ENCODE data around the gene SF3B2.

SF3B2 gene

DNA sequence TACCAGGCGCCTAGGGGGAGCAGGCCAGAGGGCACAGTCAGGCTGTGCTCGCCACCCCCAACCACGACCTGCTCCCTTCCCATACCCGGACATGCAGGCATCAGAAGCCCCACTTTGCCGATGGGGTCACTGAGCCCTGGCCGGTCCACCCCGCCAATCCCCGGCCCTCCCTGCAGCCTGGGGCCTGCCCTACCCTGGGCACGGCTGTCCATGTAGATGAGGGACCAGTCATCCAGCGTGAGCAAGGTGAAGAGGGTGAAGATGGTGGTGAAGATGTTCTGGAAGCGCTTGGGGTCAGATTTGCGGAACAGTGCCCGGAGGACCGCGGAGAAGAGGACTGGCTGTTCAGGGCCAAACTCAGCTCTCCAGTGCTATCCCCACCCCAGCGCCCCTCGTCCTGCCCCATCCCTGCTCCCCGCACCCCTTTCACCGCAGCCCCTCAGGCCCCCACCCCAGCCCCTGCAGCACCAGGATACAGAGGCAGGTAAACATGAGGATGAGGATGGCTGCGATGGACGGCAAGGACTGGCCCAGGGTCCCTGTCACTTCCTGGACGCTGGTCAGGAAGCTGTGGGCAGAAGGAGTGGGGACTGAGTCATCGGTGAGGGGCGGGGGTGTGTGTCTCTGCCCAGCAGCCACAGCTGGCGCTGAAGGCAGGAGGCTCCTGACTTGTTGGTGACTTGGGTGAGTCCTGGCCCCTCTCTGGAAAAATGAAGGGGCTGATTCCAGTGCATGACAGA lies 31.4 kb upstream of the SF3B2 start:
- TF ChIP-seq FOXP2 (optimal IDR thresholded peaks at IDR 0.05; ENCODE audit: borderline replicate concordance, extremely low read depth, extremely low read length, insufficient read depth) (peak; percentile 56), SIN3A (IDR thresholded peaks at IDR 0.05; ENCODE audit: borderline replicate concordance, insufficient read depth, low read length) (no peak)

DNA sequence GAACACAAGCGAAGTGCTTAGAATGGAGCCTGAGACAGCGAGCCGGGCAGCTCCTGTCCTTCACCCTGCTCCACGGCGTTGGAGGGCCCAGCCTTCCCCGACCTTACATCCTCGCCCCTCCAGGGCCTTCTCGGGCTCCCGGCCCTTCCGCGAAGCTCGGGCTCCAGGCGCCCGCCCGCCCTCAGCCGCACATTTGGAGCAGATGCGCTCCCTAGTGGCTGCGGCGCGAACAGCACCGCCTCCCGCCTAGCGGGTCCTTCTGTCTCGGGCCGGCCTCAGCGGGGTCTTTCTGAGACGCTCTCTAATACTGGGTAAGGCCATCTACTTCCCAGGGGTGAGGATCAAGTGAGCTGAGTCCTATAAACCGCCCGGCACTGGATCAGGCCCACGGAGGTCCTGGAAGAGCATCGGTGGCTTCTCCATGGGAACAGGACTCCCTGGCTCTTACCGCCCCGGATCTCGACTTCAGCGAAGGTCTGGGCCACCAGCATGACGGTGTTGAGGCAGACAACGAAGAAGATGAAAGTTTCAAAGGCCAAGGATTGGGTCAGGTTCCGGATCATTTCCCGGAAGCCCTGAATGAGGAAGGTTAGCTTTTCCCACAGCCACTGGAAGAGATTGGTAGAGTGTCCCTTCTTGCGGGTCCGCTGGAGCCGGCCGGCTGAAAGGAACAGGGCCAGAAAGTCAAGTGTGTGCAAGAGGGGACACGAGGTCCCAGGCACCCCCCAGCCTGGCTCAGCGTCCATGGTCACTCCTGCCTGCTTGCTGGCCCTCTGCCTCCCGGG lies 29.6 kb upstream of the SF3B2 start:
- TF ChIP-seq SIN3A (IDR thresholded peaks at IDR 0.05; ENCODE audit: borderline replicate concordance, insufficient read depth, low read length) (no peak), FOXP2 (optimal IDR thresholded peaks at IDR 0.05; ENCODE audit: borderline replicate concordance, extremely low read depth, extremely low read length, insufficient read depth) (no peak), TAF1 (IDR thresholded peaks at IDR 0.05; ENCODE audit: borderline replicate concordance, insufficient read depth, low read length) (no peak), POLR2AphosphoS5 (IDR thresholded peaks at IDR 0.05; ENCODE audit: low read depth, low read length) (no peak)
- TF ChIP-seq, protein P1, sequence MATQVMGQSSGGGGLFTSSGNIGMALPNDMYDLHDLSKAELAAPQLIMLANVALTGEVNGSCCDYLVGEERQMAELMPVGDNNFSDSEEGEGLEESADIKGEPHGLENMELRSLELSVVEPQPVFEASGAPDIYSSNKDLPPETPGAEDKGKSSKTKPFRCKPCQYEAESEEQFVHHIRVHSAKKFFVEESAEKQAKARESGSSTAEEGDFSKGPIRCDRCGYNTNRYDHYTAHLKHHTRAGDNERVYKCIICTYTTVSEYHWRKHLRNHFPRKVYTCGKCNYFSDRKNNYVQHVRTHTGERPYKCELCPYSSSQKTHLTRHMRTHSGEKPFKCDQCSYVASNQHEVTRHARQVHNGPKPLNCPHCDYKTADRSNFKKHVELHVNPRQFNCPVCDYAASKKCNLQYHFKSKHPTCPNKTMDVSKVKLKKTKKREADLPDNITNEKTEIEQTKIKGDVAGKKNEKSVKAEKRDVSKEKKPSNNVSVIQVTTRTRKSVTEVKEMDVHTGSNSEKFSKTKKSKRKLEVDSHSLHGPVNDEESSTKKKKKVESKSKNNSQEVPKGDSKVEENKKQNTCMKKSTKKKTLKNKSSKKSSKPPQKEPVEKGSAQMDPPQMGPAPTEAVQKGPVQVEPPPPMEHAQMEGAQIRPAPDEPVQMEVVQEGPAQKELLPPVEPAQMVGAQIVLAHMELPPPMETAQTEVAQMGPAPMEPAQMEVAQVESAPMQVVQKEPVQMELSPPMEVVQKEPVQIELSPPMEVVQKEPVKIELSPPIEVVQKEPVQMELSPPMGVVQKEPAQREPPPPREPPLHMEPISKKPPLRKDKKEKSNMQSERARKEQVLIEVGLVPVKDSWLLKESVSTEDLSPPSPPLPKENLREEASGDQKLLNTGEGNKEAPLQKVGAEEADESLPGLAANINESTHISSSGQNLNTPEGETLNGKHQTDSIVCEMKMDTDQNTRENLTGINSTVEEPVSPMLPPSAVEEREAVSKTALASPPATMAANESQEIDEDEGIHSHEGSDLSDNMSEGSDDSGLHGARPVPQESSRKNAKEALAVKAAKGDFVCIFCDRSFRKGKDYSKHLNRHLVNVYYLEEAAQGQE (IDR thresholded peaks at IDR 0.05; ENCODE audit: insufficient read depth in 1 of 2, low read depth in 2 of 2, low read length in 2 of 2): no peak

DNA sequence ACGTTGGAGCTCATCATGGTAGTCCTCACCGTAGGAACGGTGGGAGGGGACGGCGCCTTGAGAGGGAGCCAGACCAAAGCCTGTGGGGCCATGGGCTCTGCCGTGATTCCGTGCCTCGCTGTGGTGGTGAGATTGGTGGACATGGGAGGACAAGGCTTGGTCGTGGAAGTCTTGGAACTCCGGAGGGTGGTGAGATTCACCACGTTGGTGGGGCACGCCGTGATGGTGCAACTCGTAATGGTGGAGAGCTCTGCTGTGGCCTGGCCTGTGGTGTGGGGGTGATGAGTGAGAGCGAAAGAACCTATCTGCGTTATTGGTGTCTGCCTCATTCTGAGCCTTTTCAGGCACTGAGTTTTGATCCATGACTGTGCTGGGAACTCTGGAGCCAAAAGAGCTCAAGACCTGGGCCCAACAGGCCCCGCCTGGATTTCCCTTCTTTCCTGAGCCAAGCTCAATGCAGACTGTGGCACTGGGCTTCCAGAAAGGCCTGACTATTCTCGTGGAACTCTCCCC lies 26.1 kb upstream of the SF3B2 start, which contains the start of gene CATSPER1:
CATSPER1 (minus strand) TSS at position 463 of the 513 bp plus-strand sequence; CDS start at position 363, 100 bp downstream.
- TF ChIP-seq TAF1 (IDR thresholded peaks at IDR 0.05; ENCODE audit: borderline replicate concordance, insufficient read depth, low read length) (no peak), SIN3A (IDR thresholded peaks at IDR 0.05; ENCODE audit: borderline replicate concordance, insufficient read depth, low read length) (no peak), FOXP2 (optimal IDR thresholded peaks at IDR 0.05; ENCODE audit: borderline replicate concordance, extremely low read depth, extremely low read length, insufficient read depth) (no peak), POLR2AphosphoS5 (IDR thresholded peaks at IDR 0.05; ENCODE audit: low read depth, low read length) (no peak)
- TF ChIP-seq, protein P1 (IDR thresholded peaks at IDR 0.05; ENCODE audit: insufficient read depth in 1 of 2, low read depth in 2 of 2, low read length in 2 of 2): no peak

DNA sequence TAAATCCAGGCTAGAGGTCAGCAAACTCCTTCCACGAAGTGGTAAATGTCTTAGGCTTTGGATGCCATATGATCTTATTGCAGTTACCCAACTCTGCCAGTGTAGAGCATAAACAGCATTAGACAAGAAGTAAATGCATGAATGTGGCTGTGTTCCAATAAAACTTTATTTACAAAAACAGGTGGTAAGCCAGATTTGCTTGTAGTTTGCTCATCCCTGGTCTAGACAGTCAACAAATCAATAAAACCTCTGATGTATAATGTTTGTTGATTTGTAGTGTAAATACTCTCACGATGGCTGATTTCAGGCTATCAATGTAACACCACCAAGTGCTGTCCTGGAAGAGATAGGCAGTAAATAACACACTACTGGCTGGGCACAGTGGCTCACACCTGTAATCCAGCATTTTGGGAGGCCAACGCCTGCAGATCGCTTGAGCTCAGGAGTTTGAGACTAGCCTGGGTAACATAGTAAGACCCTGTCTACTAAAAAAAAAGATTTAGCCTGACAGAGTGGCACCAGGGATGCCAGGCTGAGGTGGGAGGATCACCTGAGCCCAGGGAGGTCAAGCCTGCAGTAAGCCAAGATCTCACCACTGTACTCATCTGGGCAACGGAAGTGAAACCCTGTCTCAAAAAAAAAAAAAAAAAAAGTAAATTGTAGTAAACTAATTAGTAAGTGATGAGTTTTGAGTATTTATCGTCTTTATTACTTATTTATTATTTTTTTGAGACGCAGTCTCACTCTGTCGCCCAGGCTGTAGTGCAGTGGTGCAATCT lies 19.0 kb upstream of the SF3B2 start:
- TF ChIP-seq, protein P1 (IDR thresholded peaks at IDR 0.05; ENCODE audit: insufficient read depth in 1 of 2, low read depth in 2 of 2, low read length in 2 of 2): no peak
- no peak for TF ChIP-seq FOXP2 (optimal IDR thresholded peaks at IDR 0.05; ENCODE audit: borderline replicate concordance, extremely low read depth, extremely low read length, insufficient read depth)
- TF ChIP-seq TAF1 (IDR thresholded peaks at IDR 0.05; ENCODE audit: borderline replicate concordance, insufficient read depth, low read length): no peak
- TF ChIP-seq SIN3A (IDR thresholded peaks at IDR 0.05; ENCODE audit: borderline replicate concordance, insufficient read depth, low read length): no peak
- TF ChIP-seq POLR2AphosphoS5 (IDR thresholded peaks at IDR 0.05; ENCODE audit: low read depth, low read length): no peak

All from PFSK-1 (cell line).